Measurements from ENCODE around the gene ZBTB40. TPM values are rescaled to one million over a fixed set of nuclear protein-coding genes. Genes with fewer than 3 reads are reported as not detected.

Gene ZBTB40
- total and polyA plus RNA-seq, 2 of the 13 experiments (the other 11 are each of a cell fraction or from before 2014, with no cell fraction given) = 8.8 to 16.5 TPM

GRCh38 chr1:22525211-22525610 lies 73.6 kb downstream of the ZBTB40 start:
- Histone ChIP-seq H3K9me3 (ENCODE audit: low read length) (no peaks in the 10 kb centered on the region), H3K4me3 (replicated peaks in 1 of 3; ENCODE audit: insufficient read depth in 1 of 3, low read depth in 2 of 3, low read length in 3 of 3) (no peak overlapping the region), H3K4me2 (ENCODE audit: low read depth, low read length) (no peak overlapping the region), H3K4me1 (ENCODE audit: insufficient read depth, low read length) (no peaks in the 10 kb centered on the region), H4K20me1 (ENCODE audit: insufficient read depth, low read length) (no peaks in the 10 kb centered on the region), H3K36me3 (replicated peaks in 1 of 2; ENCODE audit: control insufficient read depth in 1 of 2, insufficient read depth in 2 of 2, low read length in 2 of 2) (peaks cover 24 to 61% of the 10 kb centered on the region in 2 experiments), H3K27me3 (ENCODE audit: control insufficient read depth in 1 of 2, insufficient read depth in 2 of 2, low read length in 2 of 2) (no peaks in the 10 kb centered on the region), H2AFZ (ENCODE audit: low read length) (no peak overlapping the region), H3K27ac (ENCODE audit: extremely low read length, insufficient read depth, low read length) (no peak overlapping the region), H3K79me2 (ENCODE audit: insufficient read depth, low read length) (no peaks in the 10 kb centered on the region), H3K9ac (ENCODE audit: insufficient read depth, low read depth, low read length) (no peak overlapping the region)
- 95% methylated on average over 3 of the region's 3 CpGs for WGBS (ENCODE audit: low lambda C conversion rate)
- BruUV-seq (replicated peaks) = no TSS peak
- in situ Hi-C loops (cut with HindIII; ENCODE audit: extremely low pct_ligation_motif_present, low pct_unique_long_range_greater_than_20kb) = no loop called here
- no peak for TF ChIP-seq ZBTB8A (CRISPR knock-in tag; IDR thresholded peaks at IDR 0.05; ENCODE audit: borderline replicate concordance, low read depth)
- no peak for TF ChIP-seq ZNF317 (CRISPR knock-in tag; IDR thresholded peaks at IDR 0.05)
- no peak for TF ChIP-seq KMT2B (CRISPR knock-in tag; IDR thresholded peaks at IDR 0.05)
- TF ChIP-seq KLF11 (CRISPR knock-in tag; IDR thresholded peaks at IDR 0.05) = no peak
- no peak for TF ChIP-seq FOXK1 (CRISPR knock-in tag; IDR thresholded peaks at IDR 0.05; ENCODE audit: borderline replicate concordance, low read depth)
- TF ChIP-seq ZNF121 (CRISPR knock-in tag; IDR thresholded peaks at IDR 0.05) = no peak
- no peak for TF ChIP-seq RBFOX2 (IDR thresholded peaks at IDR 0.05; ENCODE audit: low read depth, low read length)
- no peak for TF ChIP-seq CCAR2 (optimal IDR thresholded peaks at IDR 0.05; ENCODE audit: low read depth, low read length)
- TF ChIP-seq TCF7 (IDR thresholded peaks at IDR 0.05; ENCODE audit: low read depth) = no peak
- TF ChIP-seq ZNF484 (CRISPR knock-in tag; IDR thresholded peaks at IDR 0.05; ENCODE audit: borderline replicate concordance, low read depth) = no peak
- TF ChIP-seq ZNF44 (CRISPR knock-in tag; IDR thresholded peaks at IDR 0.05) = no peak
- TF ChIP-seq ZNF275 (CRISPR knock-in tag; IDR thresholded peaks at IDR 0.05; ENCODE audit: borderline replicate concordance) = no peak
- no peak for TF ChIP-seq KAT8 (CRISPR knock-in tag; IDR thresholded peaks at IDR 0.05)
- no peak for DNase-seq (ENCODE audit: low spot score)
- no peak for FAIRE-seq
- intact Hi-C loops (cut with micrococcal nuclease; ENCODE audit: unreplicated experiment) = no loop called here
- ChIA-PET POLR2A (no interaction called here), CTCF (ENCODE audit: low intra/inter-chr PET ratio, low total read pairs) (no interaction called here)
- ATAC-seq = no peak

Data from HepG2 (cell line).